Effector memory CD8-positive, alpha-beta T cell (primary cell): ENCODE data around the gene IFITM1.
A peak's percentile ranks its signal among the peaks of the same experiment; 100 is the strongest.
"Not testable (repeated sequence)": the region's sequence is repeated elsewhere in the genome, so short reads cannot be mapped to it uniquely, and the experiment has no call there.

Experiments
- ATAC-seq: fragments of 150-1000 bp; cut with Tn5 transposase; replicated peaks from 2 replicates; pipeline ENCODE4 v1.10.0; 2021; ENCODE audit warnings: mild to moderate bottlenecking, moderate library complexity
- DNase-seq, 3 experiments: peaks; one replicate each; pipeline ENCODE4 v3.0.0; 2021
- H3K27ac Mint-ChIP-seq, 2 donors: one replicate each; pipeline ENCODE4 v1.8.0; 2022; ENCODE audit warnings: mild to moderate bottlenecking in 2 of 2, mixed read lengths in 2 of 2, moderate library complexity in 2 of 2
- H3K27me3 Mint-ChIP-seq, 2 donors: one replicate each; pipeline ENCODE4 v1.8.0; 2022; ENCODE audit warnings: mixed read lengths in 2 of 2
- H3K36me3 Mint-ChIP-seq: one replicate; pipeline ENCODE4 v1.8.0; 2022; ENCODE audit warnings: mild to moderate bottlenecking, moderate library complexity, mixed read lengths; ENCODE audit not compliant: insufficient read depth
- H3K4me1 Mint-ChIP-seq, 2 donors: one replicate each; pipeline ENCODE4 v1.8.0; 2022; ENCODE audit warnings: low read depth in 2 of 2, mixed read lengths in 2 of 2
- H3K4me3 Mint-ChIP-seq, 2 donors: one replicate each; pipeline ENCODE4 v1.8.0; 2022; ENCODE audit warnings: mild to moderate bottlenecking in 2 of 2, mixed read lengths in 2 of 2, moderate library complexity in 2 of 2
- H3K9me3 Mint-ChIP-seq, 2 donors: one replicate each; pipeline ENCODE4 v1.8.0; 2022; ENCODE audit warnings: mixed read lengths in 2 of 2

Gene IFITM1

DNA sequence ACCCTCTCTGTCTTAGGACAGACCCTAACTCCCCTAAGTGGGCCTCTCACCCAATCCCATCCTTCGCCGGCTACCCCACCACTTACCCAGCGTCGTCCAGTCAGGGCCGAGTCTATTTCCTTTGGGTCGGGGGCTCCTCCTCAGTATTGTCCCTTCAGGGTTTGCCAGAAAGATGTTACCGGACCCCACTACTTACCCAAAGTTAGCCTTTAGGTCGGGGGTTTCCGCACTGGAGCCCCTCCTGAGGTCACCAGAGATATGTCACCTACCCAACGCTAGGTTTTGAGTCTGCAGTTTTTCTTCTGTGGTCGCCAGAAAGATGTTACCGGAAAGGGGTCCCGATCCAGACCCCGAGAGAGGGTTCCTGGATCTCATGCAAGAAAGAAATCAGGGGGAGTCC lies 37.6 kb downstream of the IFITM1 start:
- Mint-ChIP-seq H3K4me3 (peak overlapping the region in 1 of 2 donors; percentile 18), H3K27ac (peak overlapping the region; percentile 50 to 83), H3K4me1 (peaks cover 38 to 39% of the 10 kb centered on the region in 2 donors), H3K27me3 (no peaks in the 10 kb centered on the region), H3K36me3 (peaks cover 14% of the 10 kb centered on the region), H3K9me3 (no peaks in the 10 kb centered on the region)
- ATAC-seq (no peak), DNase-seq (no peak)

DNA sequence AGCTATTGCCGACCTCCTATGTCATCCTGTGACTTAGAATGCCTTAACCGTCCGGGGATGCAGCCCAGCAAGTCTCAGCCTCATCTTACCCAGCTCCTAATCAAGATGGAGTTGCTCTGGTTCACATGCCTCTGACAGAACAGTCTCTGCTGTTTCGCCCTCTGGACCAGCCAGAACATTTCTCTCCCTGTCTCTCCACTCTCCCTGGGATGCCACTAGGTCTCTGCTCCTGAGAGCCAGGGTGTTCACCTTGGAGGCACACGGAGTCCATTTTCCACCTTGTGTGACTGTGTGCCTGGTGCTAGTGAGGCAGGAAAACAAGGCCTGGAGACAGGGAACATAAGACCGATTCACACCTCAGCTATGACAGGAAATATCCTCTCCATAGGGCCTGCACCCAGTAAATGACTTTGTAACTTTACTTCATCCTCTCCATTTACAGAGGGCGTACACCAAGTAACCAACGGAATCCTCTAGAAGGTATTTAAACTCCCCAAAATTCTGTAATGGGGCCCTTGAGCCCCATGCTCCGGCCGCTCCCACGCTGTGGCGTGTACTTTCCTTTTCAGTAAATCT lies 38.7 kb downstream of the IFITM1 start:
- ATAC-seq (no peak), DNase-seq (no peak)
- no peaks in the 10 kb centered on the region for H3K27me3 Mint-ChIP-seq
- H3K27ac Mint-ChIP-seq: peak overlapping the region; percentile 7 to 52
- H3K4me1 Mint-ChIP-seq: peaks cover 38 to 39% of the 10 kb centered on the region in 2 donors
- H3K9me3 Mint-ChIP-seq: no peaks in the 10 kb centered on the region
- H3K36me3 Mint-ChIP-seq: peaks cover 14% of the 10 kb centered on the region
- H3K4me3 Mint-ChIP-seq: no peak overlapping the region

DNA sequence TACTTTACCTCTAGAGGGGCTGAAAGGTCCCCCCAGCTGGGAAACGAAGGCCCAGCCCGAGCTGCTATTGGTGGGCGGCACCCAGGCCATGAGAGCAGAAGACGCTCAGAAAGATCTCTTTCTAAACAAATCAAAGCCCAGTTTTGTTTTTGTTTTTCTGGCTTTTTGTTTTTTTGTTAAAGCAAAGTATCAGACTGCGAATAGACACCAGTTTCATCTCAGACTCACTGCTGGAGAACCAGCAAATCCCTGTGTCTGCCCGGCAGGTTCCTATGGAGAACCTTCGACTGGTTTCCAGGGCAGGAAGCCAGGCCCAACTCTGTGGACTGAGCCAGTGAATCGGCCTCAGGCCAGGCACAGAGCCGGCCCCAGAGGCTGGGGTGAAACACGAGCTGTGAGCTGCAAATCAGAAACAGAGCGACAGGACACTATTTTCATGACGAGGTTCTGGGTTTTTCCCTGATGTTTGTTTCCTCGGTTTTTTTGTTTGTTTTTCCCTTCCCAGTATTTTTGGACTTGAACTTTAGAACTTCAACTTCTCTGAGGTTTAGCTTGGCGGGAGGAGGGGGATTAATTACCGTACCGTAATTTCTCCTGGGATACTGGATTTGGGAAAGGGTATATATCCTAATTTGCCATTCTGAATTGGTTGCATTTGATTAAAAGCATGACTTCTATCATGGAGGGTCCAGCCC lies 39.5 kb downstream of the IFITM1 start:
- no peaks in the 10 kb centered on the region for H3K27me3 Mint-ChIP-seq
- no peak overlapping the region for H3K4me3 Mint-ChIP-seq
- peaks cover 14% of the 10 kb centered on the region for H3K36me3 Mint-ChIP-seq
- no peak for DNase-seq
- H3K9me3 Mint-ChIP-seq: no peaks in the 10 kb centered on the region
- H3K4me1 Mint-ChIP-seq: peaks cover 38 to 39% of the 10 kb centered on the region in 2 donors
- peak overlapping the region; percentile 7 to 52 for H3K27ac Mint-ChIP-seq
- ATAC-seq: no peak

DNA sequence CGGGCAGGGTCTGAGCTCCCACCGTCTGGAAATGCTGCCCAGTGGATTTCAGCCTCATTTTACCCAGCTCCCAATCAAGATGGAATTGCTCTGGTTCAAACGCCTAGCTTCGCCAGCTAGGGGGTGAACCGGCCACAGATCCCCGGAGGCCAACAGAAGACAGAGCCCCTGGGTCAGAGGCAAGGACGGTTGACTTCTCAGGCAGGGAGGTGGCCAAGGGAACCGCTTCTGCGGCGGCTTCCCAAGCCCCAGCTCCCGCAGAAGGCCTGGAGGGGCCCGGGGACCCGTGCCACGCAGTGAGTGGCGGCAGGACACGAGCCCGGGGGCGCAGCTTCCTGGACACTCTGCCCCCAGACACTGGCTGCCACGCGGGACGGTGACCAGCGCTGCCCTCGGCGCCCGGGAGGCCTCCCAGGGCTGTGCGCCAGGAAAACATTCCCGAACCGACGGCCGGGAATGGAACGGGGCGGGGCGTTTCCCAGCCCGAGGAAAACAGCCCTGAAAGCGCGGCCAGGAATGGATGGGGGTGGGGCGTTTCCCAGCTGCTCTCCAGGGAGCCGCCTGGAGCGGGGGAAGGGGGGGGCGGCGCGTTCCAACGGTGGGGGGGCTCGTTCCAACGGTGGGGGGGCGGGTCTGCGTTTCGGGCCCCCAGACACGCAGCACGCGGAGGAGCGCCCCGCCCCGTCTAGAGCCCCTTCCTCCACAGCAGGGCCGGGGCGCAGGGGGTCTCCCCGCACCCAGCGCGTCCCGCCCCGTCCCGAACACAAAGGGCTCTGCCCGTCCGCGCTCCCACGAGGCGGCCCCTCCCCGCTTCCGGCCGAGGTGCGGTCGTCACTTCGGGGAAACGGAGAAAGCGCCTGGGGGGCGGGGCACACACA lies 42.0 kb downstream of the IFITM1 start:
- H3K4me3 Mint-ChIP-seq: peak overlapping the region; percentile 58 to 61
- peak overlapping the region; percentile 52 to 61 for H3K27ac Mint-ChIP-seq
- ATAC-seq (peak; percentile 62), DNase-seq (peak; percentile 70 to 72 (median 71))
- no peaks in the 10 kb centered on the region for H3K9me3 Mint-ChIP-seq
- H3K4me1 Mint-ChIP-seq: peaks cover 36 to 38% of the 10 kb centered on the region in 2 donors
- H3K27me3 Mint-ChIP-seq: no peaks in the 10 kb centered on the region
- H3K36me3 Mint-ChIP-seq: peaks cover 14% of the 10 kb centered on the region

DNA sequence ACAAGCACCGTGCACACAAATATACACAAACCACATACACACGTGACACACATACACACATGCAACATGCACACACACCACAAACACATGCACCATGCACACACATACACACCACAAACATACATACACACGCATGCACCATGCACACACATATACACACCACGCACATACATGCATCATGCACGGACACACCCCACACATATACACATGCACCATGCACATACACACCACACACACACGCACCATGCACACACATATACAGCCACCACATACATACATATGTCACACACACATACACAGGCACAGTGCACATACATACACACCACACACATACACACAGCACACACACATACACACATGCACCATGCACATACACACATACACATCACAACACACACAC lies 42.8 kb downstream of the IFITM1 start:
- Mint-ChIP-seq H3K27ac (no peak overlapping the region), H3K9me3 (no peaks in the 10 kb centered on the region), H3K27me3 (no peaks in the 10 kb centered on the region), H3K36me3 (peaks cover 14% of the 10 kb centered on the region), H3K4me3 (no peak overlapping the region), H3K4me1 (peaks cover 28 to 30% of the 10 kb centered on the region in 2 donors)
- ATAC-seq: no peak
- DNase-seq: no peak

DNA sequence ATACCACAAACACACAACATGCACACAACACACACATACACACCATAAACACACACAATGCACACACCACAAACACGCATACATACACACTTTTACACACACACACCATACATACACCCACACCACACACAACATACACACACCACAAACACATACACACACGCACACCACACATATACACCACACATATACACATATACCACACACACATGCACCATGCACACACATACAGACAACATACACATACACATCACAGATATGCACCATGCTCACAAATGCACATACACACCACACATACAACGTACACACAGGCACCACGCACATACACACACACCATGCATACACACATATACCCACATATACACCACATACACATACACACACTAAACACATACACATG lies 43.7 kb downstream of the IFITM1 start:
- peaks cover 14% of the 10 kb centered on the region for H3K36me3 Mint-ChIP-seq
- ATAC-seq (no peak), DNase-seq (no peak)
- H3K4me1 Mint-ChIP-seq: peaks cover 25 to 29% of the 10 kb centered on the region in 2 donors
- no peaks in the 10 kb centered on the region for H3K9me3 Mint-ChIP-seq
- H3K27ac Mint-ChIP-seq: no peak overlapping the region
- H3K27me3 Mint-ChIP-seq: no peaks in the 10 kb centered on the region
- no peak overlapping the region for H3K4me3 Mint-ChIP-seq

DNA sequence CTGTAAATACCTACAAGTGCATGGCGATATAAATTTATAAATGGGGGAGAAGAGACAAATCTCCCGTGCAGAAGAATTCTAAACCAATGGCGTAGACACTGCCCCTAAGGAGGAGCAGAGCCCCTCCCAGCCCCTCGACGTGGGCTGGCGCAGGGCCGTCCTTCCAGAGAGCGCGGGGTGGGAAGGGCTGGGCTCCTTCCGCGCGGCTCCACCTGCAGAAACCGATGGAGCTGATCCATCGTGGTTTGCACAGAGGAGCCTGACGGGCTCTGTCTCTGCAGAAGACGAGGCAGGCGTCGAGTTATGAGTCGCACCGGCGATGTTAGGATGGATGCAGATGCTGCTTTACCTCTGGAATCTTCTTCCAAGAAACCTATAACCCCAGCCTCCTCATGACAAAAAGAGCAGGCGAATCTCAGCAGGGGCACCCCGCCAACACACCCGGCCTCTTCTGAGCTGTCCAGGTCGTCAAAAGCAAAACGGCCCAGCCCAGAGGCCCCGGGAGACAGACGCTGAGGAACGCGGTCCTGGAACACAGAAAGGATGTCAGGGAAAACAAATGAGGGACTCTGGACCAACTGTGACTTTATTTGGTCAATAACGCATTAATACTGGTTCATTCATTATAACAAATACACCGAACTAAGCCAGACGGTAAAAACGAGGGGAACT lies 44.4 kb downstream of the IFITM1 start:
- no peak for ATAC-seq
- Mint-ChIP-seq H3K27me3 (no peaks in the 10 kb centered on the region), H3K4me1 (peaks cover 18 to 23% of the 10 kb centered on the region in 2 donors), H3K27ac (no peak overlapping the region), H3K4me3 (no peak overlapping the region), H3K9me3 (no peaks in the 10 kb centered on the region), H3K36me3 (peaks cover 14% of the 10 kb centered on the region)
- DNase-seq: no peak

DNA sequence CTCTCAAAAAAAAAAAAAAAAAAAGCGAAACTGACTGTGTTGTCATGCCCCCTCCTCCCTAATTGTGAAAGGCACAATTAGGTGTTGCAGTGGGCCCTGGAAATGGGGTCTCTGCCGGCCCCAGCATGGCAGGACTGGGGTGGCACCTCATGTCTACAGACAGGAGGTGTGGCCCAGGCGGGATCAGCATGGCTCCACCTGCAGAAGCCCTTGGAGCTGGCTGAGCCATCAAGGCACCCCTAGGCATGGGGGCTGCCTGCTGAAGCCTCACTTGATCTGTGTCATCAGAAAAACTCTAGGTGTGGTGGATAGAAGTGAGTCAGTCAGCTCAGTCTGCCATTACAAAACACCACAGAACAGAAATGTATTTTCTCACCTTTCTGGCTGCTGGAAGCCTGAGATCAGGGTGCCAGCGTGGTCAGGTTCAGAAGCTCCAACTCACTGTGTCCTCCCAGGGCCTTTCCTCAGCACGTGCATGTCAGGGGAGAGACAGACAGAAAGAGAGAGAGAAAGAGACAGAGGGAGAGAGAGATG lies 45.4 kb downstream of the IFITM1 start:
- Mint-ChIP-seq H3K4me1 (peaks cover 18 to 20% of the 10 kb centered on the region in 2 donors), H3K9me3 (no peaks in the 10 kb centered on the region), H3K27me3 (peaks cover 0 to 1% of the 10 kb centered on the region in 2 donors), H3K27ac (peak overlapping the region; percentile 88 to 95), H3K36me3 (peaks cover 12% of the 10 kb centered on the region), H3K4me3 (peak overlapping the region; percentile 44 to 61)
- ATAC-seq: peak; percentile 74
- peak; percentile 43 to 53 (median 47) for DNase-seq

DNA sequence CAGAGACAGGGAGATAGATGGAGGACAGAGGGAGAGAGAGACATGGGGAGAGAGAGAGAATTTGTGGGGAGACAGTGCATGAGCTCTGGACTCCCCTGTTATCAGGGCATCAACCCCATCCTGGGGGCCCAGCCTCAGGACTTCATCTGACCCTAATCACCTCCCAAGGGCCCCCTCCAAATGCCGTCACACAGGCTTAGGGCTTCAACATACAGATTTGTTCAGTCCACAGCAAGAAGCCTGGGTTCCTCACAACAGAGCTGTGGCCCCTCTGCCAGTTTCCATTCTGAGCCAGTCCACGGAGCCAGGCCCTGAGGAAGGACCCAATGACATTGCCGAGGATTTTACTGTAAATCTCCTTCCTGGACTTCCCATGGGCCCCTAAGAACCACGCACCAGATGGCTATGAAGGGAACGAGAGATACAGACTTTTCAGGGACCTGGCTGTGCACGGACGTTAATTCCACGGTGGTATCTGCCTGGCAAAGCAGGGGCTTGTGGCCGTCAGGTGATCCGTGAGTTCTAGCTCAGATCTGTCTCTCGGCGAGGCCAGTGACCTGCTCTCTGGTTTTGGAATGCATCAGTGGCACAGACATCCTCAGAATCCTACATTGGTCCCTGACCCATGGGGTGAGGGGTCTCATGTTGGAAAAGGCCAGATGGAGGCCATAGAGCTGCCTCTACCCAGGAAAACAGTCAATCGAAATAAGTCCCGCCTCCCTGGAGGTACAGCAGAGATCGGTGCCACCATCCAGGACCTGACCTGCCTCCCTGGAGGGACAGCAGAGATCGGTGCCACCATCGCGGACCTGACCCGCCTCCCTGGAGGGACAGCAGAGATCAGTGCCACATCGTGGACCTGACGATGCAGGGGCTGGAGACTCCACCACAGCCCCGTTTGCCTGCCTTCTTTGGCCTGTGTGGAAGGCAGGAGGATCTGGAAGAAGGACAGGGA lies 46.8 kb downstream of the IFITM1 start:
- H3K27ac Mint-ChIP-seq: peak overlapping the region; percentile 88 to 95
- peaks cover 16 to 25% of the 10 kb centered on the region in 2 donors for H3K4me1 Mint-ChIP-seq
- peak overlapping the region in 1 of 2 donors; percentile 17 for H3K4me3 Mint-ChIP-seq
- peaks cover 2% of the 10 kb centered on the region for H3K36me3 Mint-ChIP-seq
- no peaks in the 10 kb centered on the region for H3K9me3 Mint-ChIP-seq
- no peak for DNase-seq
- ATAC-seq: no peak
- peaks cover 0 to 8% of the 10 kb centered on the region in 2 donors for H3K27me3 Mint-ChIP-seq

DNA sequence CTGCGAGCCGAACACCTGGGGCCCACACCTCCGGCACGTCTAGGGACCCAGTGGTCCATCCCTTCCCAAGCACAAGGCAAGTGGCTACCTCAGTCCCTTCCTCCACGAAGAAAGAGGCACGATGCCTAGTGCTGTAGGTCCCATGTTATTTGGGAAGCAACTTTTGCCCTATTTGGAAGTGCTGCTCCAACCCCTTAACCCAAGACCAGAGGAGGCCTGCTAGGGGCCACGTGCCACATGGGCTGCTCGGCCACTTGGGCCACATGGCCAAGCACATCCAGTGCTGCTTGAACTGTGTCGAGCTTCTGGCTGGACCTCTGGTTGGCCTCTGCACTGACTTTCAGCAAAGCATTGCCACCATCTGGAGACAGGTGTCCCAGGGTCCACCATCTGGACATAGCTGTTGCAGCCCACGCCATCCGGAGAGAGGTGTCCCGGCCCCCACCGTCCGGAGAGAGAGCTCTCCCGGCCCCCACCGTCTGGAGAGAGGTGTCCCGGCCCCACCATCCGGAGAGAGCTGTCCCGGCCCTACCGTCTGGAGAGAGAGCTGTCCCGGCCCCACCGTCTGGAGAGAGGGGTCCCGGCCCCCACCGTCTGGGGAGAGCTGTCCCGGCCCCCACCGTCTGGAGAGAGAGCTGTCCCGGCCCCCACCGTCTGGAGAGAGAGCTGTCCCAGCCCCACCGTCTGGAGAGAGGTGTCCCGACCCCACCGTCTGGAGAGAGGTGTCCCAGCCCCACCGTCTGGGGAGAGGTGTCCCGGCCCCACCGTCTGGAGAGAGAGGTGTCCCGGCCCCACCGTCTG lies 49.0 kb downstream of the IFITM1 start:
- Mint-ChIP-seq H3K4me1 (peaks cover 21 to 26% of the 10 kb centered on the region in 2 donors), H3K36me3 (no peaks in the 10 kb centered on the region), H3K27me3 (peaks cover 9 to 30% of the 10 kb centered on the region in 2 donors), H3K4me3 (no peak overlapping the region), H3K9me3 (no peaks in the 10 kb centered on the region), H3K27ac (no peak overlapping the region)
- DNase-seq (no peak), ATAC-seq (no peak)

DNA sequence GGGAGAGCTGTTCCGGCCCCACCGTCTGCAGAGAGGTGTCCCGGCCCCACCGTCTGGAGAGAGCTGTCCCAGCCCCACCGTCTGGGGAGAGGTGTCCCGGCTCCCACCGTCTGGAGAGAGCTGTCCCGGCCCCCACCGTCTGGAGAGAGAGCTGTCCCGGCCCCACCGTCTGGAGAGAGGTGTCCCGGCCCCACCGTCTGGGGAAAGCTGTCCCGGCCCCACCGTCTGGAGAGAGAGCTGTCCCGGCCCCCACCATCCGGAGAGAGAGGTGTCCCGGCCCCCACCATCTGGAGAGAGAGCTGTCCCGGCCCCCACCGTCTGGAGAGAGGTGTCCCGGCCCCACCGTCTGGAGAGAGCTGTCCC lies 49.6 kb downstream of the IFITM1 start:
- not testable (repeated sequence) for ATAC-seq, H3K9me3 Mint-ChIP-seq, H3K27ac Mint-ChIP-seq, DNase-seq, H3K36me3 Mint-ChIP-seq, H3K4me3 Mint-ChIP-seq
- Mint-ChIP-seq H3K4me1 (peaks cover 25 to 32% of the 10 kb centered on the region in 2 donors), H3K27me3 (peaks cover 15 to 36% of the 10 kb centered on the region in 2 donors)
